ENCODE data around the gene NOP14.
"Not testable (repeated sequence)": the region's sequence is repeated elsewhere in the genome, so short reads cannot be mapped to it uniquely, and the experiment has no call there.

The NOP14 gene

DNA sequence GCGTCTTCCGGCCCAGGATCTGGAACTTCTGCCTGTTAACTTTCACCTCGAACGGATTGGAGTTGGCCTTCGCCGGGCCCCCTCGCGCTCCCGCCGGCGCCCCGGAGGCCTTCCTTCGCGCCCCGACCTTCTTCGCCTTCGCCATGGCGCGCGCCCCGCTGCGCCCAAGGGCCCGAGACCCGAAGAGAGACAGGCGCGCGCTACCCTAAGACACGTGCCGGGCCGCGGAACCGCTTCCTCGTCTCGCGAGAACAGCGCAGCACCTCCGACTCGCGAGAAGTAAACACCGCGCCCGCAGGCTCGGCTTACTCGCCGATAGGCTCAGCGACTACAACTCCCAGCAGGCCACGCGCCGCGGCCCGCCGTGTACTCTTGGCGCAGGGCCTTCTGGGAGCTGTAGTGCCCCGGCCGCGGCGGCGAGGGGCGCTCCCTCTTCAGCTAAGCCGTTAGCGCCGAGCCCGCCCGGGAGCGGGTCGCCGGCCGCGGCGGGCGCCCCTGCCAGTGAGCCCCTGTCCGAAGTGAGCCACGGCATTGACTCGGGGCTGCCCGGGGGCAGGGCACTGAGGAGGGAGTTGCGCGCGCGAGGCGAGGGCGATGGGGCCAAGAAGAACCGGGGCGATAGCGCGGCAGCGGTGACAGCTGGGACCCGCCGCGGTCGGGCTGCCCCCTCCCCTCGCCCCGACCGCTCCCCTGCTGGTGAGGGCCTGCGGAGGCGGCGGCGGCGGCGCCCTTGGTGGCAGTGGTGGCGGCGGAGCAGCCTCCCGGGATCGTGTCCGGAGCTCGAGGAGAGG, at the start of gene NOP14, which contains the start of gene GRK4:
Gene NOP14 (minus strand): TSS at position 232 of the 791 bp plus-strand sequence. CDS start 87 bp downstream, at position 145.
Gene GRK4 (plus strand): TSS at position 397 of the 791 bp plus-strand sequence. CDS start 500 bp downstream, outside the sequence.
- DNase-seq: peak; percentile 98

DNA sequence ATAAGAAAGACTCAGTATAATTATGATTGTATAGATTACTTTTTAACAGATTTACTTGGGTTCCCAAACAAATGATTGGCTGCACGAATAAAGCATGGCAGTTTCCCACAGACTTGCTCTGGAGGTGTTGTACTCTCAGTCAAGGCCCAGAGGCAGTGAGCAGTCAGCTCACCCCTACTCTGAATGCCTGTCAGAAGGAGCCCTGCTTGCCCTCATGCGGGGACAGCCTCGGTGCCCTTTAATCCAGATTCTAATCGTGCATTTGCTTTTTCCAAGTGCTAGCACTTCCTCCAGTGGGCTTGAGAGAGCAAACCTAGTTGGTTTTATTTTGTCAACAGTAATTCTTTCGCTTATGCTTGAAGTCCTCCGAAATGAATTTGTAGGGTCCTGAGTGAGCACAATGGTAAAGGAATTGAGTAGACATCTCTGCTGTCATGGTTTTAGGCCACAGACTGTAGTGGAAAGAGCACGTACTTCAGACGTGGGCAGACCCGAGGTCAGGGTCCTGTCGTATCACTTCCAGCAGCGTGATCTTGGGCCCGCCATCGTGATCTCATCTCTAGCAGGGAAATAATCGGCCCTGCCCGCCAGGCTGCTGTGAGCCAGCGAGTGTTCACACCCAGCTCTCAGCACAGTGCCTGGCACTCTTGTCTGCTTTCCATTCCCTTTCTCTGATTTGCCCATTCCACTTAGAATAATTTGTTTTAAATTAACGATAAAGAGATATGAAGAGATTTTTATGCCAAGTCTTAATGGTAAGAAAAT, 48.4 kb upstream of the NOP14 start:
- DNase-seq: no peak

- no peak for DNase-seq
These were observed 47.8 kb upstream of the NOP14 start for GRCh38 chr4:3010998-3011397.

- no peak for DNase-seq
These were observed 47.4 kb upstream of the NOP14 start for GRCh38 chr4:3010577-3010976.

- no peak for DNase-seq
These were observed 46.2 kb upstream of the NOP14 start for GRCh38 chr4:3009422-3009821.

DNA sequence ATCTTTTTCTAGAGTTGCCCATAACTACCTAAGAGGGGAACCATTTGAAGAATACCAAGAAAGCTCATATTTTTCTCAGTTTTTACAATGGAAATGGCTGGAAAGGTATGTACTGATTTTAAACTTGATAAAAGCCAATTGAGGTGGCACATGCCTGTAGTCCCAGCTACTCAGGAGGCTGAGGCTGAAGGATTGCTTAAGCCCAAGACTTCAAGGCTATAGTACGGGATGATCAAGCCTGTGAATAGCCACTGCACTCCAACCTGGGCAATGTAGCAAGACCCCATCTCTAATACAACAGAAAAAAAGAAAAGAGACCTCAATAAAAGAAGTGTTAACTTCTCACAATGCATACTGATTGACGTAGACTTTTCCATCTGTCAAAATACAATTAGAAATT, 44.5 kb upstream of the NOP14 start:
- no peak for DNase-seq

GRCh38 chr4:2996415-2996814, 33.2 kb upstream of the NOP14 start:
- DNase-seq: no peak

DNA sequence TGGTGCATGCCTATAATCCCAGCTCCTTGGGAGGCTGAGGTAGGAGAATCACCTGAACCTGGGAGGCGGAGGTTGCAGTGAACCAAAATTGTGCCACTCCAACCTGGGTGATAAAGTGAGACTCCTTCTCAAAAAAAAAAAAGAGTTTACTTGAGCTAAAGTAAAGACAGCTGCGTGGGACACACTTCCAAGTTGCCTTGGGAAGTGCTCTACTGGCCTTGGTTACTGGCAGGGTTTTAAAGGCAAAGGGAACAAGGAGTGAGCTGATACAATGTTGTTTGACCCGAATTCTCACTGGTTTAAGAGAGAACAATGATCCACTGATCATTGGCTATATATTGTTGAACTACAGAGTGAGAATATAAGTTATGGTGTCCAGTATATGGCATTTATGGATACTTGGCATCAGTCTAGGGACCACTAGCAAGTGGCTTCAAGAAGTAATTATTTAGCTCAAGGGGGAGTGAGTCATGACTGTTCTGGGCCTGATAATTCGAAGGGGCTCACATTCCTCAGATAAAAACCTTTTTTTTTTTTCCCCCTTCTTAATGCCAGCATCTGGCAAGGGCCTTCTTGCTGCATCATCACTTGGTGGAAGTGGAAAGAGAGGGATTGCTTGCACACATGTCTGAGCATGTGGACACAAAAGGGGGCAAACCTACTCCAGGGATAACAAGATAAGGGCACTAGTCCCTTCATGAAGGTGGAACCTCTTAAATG, 32.5 kb upstream of the NOP14 start:
- no peak for DNase-seq

GRCh38 chr4:2994917-2995316, 31.7 kb upstream of the NOP14 start:
- no peak for DNase-seq

GRCh38 chr4:2991243-2991642, 28.0 kb upstream of the NOP14 start:
- no peak for DNase-seq

GRCh38 chr4:2983715-2984114, 20.5 kb upstream of the NOP14 start:
- not testable (repeated sequence) for DNase-seq

GRCh38 chr4:2982012-2982411, 18.8 kb upstream of the NOP14 start:
- DNase-seq: no peak

- no peak for DNase-seq
These were observed 18.1 kb upstream of the NOP14 start for GRCh38 chr4:2981256-2981819.

GRCh38 chr4:2977211-2978088, 14.2 kb upstream of the NOP14 start:
- DNase-seq: no peak

DNA sequence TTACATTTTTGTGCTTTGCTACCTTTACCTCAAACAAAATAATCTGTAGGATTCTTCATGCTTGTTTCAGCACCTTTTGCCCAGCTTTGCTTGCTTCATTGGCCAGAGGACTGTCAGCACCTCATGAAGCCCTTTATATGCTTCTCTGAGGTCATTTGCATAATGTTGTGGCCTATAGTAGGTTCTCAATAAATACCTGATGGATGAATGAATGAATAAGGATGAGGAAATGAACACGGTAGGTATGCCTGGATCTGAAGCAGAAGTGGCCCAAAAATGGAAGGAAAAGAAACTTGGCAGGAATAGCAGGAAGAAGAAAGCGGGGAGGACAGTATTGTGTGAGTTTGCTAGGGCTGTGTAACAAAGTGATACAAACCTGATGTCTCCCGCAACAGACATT, 8.1 kb upstream of the NOP14 start:
- no peak for DNase-seq

- DNase-seq: no peak
These were observed 5.2 kb upstream of the NOP14 start for GRCh38 chr4:2968381-2968780.

DNA sequence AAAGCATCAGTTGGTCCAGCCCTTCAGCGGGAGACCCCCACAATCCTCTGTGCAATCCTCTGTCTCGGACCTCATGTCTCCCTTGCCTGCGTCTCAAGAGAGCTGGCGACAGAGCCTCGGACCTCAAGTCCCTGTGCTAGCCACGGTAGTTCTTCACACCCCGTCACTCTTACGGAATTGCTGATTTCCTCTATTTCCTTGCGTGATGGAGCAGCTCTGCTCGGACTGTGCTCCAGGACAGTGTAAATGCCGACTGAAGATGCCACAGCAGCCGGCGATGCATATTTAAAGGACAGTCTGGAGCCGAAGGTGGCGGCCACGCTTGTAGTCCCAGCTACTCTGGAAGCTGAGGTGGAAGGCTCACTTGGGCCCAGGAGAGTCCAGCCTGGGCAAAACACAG, 2.1 kb upstream of the NOP14 start:
- DNase-seq: no peak

GRCh38 chr4:2964706-2965258, 1.6 kb upstream of the NOP14 start:
- DNase-seq: no peak

DNA sequence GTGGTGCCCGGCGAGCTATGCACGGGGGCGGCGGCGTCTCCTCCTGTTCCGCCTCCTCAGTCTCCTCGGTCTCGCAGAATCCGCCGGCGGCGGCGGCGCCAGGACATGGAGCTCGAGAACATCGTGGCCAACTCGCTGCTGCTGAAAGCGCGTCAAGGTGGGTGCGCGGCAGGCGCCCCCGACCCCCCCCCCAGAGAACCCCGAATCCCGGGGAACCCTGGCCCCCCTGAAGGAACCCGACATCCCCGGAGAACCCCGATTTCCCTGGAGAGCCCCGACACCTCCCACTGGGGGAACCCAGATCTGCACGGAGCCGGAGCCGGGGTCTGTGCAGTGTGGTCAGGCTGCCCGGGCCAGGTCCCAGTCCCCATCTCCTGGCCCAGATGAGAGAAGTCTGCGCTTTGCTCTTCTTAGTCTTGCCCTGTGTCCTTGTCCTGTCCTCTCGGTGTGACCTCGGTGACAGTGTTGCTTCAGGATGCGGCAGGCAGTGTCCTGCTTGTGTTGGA, 813 bp upstream of the NOP14 start:
- DNase-seq: no peak

- DNase-seq: no peak
These were observed 512 bp downstream of the NOP14 start for GRCh38 chr4:2962614-2963174.

DNA sequence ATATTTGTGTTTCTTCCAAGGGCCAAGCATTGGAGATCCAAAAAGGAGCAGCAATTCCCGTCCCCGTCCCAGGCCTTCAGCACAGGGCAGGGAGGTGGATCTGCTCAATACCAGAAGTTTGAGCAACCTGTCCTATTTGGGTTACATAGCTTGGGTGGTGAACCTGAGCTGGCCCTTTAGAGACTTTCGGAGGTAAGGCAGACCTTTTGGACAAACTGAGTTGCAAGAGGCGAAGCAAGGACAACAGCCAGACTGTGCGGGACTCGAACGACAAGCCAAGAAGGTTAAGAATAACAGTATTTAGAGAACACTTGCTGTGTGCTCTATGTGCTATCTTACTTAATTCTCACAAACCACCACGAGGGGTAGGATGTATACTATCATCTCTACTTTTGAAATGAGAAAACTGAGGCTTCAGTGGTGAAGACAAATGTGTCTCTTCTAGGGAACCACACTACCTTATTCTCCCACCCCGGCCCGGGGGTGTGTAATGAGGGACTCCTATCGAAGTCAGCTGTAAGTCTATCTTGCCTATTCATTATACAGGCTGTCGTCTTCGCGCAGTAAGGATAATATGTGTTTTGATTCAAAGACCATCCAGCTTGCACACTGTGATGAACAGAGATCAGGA, 1.3 kb downstream of the NOP14 start:
- peak; percentile 63 for DNase-seq
